ENCODE results near the gene FGD6.

DNA sequence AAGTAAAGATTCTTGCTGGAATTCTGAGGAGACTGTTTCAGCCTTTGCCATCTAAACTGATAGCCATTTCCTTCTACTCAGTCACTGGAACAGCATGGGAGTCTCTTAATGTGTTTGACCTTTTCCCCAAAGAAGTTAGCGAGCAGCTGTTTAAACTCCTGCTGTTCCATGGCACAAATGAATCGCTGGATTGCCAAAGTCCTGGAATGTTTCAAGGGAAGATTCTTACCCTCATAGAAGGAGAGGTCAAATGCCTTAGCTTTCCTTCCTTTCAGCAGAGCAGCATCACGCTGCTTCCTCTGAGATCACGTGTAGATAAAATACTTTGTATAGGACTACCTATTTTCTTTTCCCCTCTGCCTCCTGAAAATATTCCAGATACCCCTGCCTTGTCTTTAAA, 133.3 kb downstream of the FGD6 start:
- TF ChIP-seq, protein P1, sequence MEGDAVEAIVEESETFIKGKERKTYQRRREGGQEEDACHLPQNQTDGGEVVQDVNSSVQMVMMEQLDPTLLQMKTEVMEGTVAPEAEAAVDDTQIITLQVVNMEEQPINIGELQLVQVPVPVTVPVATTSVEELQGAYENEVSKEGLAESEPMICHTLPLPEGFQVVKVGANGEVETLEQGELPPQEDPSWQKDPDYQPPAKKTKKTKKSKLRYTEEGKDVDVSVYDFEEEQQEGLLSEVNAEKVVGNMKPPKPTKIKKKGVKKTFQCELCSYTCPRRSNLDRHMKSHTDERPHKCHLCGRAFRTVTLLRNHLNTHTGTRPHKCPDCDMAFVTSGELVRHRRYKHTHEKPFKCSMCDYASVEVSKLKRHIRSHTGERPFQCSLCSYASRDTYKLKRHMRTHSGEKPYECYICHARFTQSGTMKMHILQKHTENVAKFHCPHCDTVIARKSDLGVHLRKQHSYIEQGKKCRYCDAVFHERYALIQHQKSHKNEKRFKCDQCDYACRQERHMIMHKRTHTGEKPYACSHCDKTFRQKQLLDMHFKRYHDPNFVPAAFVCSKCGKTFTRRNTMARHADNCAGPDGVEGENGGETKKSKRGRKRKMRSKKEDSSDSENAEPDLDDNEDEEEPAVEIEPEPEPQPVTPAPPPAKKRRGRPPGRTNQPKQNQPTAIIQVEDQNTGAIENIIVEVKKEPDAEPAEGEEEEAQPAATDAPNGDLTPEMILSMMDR (IDR thresholded peaks at IDR 0.05), result no peak
- TF ChIP-seq POLR2AphosphoS5 (IDR thresholded peaks at IDR 0.05), result peak; percentile 53 to 83 (median 77)

Data from transverse colon (tissue), 4 donors.